Smooth muscle cell (in vitro differentiated cells): ENCODE measurements around the gene LRRC8A. TPM values are rescaled to one million over a fixed set of nuclear protein-coding genes. Genes with fewer than 3 reads are reported as not detected.
"Not testable (repeated sequence)": the region's sequence is repeated elsewhere in the genome, so short reads cannot be mapped to it uniquely, and the experiment has no call there.

Experiments used
- DNase-seq: peaks from one replicate; lab custom pipeline; 2025; ENCODE audit not compliant: unreplicated experiment; lab: John Stamatoyannopoulos, UW
- H2AFZ ChIP-seq: fragments of 200-600 bp; sonication (generic); 2 replicates; pipeline ENCODE4 v1.6.0; 2016; ENCODE audit warnings: antibody characterized with exemption, low read depth, mild to moderate bottlenecking
- H3F3A ChIP-seq: fragments of 200-600 bp; sonication (generic); 2 replicates; pipeline ENCODE4 v1.6.0; 2017; ENCODE audit warnings: antibody characterized with exemption, low read depth
- H3K27ac ChIP-seq: fragments of 200-600 bp; sonication (generic); 2 replicates; pipeline ENCODE4 v1.5.1; 2016; ENCODE audit warnings: low read depth, mild to moderate bottlenecking
- H3K27me3 ChIP-seq: fragments of 200-600 bp; sonication (generic); 2 replicates; pipeline ENCODE4 v1.6.1; 2016; ENCODE audit warnings: low read depth, mild to moderate bottlenecking
- H3K36me3 ChIP-seq: fragments of 200-600 bp; sonication (generic); 2 replicates; pipeline ENCODE4 v1.5.1; 2016; ENCODE audit warnings: low read depth
- H3K4me1 ChIP-seq: fragments of 200-600 bp; sonication (generic); 2 replicates; pipeline ENCODE4 v1.5.1; 2016; ENCODE audit warnings: low read depth
- H3K4me2 ChIP-seq: fragments of 200-600 bp; sonication (generic); 2 replicates; pipeline ENCODE4 v1.6.0; 2016; ENCODE audit warnings: mild to moderate bottlenecking
- H3K4me3 ChIP-seq: fragments of 200-600 bp; sonication (generic); 2 replicates; pipeline ENCODE4 v1.5.1; 2016; ENCODE audit warnings: mild to moderate bottlenecking
- H3K79me2 ChIP-seq: fragments of 200-600 bp; sonication (generic); 2 replicates; pipeline ENCODE4 v1.6.0; 2016; ENCODE audit warnings: low read depth, mild to moderate bottlenecking
- H3K9ac ChIP-seq: fragments of 200-600 bp; sonication (generic); 2 replicates; pipeline ENCODE4 v1.6.0; 2016; ENCODE audit warnings: low read depth
- H3K9me3 ChIP-seq: fragments of 200-600 bp; sonication (generic); replicated peaks from 2 replicates; pipeline ENCODE4 v1.5.1; 2016; ENCODE audit warnings: low read depth
- H4K20me1 ChIP-seq: fragments of 200-600 bp; sonication (generic); 2 replicates; pipeline ENCODE4 v1.6.0; 2016; ENCODE audit warnings: low read depth
- WGBS: methylation state at CpG from one replicate; pipeline ENCODE4 v1.1.7; 2016; ENCODE audit warnings: low lambda C conversion rate; 5-methylcytosine and 5-hydroxymethylcytosine counted together
- polyA plus RNA-seq: library from polyadenylated mRNA; unstranded; fragments of >200 nt; fragmentation: Nextera tagmentation; extraction: Ambion mirVana; gene quantifications from 2 replicates; pipeline ENCODE4 v1.2.1, GENCODE V29; 2016
- total RNA-seq: library from RNA; depleted of rRNA; stranded (reverse); fragments of >200 nt; gene quantifications from 2 replicates; pipeline ENCODE4 v1.2.3, GENCODE V29; 2014
- TF ChIP-seq, protein P1 (sequence below): fragments of 200-600 bp; sonication (generic); IDR thresholded peaks from 2 replicates; pipeline ENCODE4 v1.5.1; 2017; ENCODE audit warnings: borderline replicate concordance, mild to moderate bottlenecking, antibody characterized with exemption; ENCODE audit not compliant: insufficient read depth, poor library complexity, severe bottlenecking

LRRC8A gene
- total and polyA plus RNA-seq, 2 experiments from 2014 or later, result 50.1 to 58.3 TPM

- WGBS, result 94% methylated on average over 12 of the region's 12 CpGs
- Histone ChIP-seq H3K9ac (no peak overlapping the region), H3K27ac (no peak overlapping the region), H3K36me3 (no peaks in the 10 kb centered on the region), H3K79me2 (no peaks in the 10 kb centered on the region), H3F3A (no peaks in the 10 kb centered on the region), H3K4me3 (no peak overlapping the region), H4K20me1 (no peaks in the 10 kb centered on the region), H3K9me3 (no peaks in the 10 kb centered on the region), H3K4me1 (no peaks in the 10 kb centered on the region), H3K4me2 (no peak overlapping the region), H2AFZ (no peak overlapping the region), H3K27me3 (no peaks in the 10 kb centered on the region)
- DNase-seq, result no peak
- TF ChIP-seq, protein P1, sequence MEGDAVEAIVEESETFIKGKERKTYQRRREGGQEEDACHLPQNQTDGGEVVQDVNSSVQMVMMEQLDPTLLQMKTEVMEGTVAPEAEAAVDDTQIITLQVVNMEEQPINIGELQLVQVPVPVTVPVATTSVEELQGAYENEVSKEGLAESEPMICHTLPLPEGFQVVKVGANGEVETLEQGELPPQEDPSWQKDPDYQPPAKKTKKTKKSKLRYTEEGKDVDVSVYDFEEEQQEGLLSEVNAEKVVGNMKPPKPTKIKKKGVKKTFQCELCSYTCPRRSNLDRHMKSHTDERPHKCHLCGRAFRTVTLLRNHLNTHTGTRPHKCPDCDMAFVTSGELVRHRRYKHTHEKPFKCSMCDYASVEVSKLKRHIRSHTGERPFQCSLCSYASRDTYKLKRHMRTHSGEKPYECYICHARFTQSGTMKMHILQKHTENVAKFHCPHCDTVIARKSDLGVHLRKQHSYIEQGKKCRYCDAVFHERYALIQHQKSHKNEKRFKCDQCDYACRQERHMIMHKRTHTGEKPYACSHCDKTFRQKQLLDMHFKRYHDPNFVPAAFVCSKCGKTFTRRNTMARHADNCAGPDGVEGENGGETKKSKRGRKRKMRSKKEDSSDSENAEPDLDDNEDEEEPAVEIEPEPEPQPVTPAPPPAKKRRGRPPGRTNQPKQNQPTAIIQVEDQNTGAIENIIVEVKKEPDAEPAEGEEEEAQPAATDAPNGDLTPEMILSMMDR, result no peak
Observed at GRCh38 chr9:128841694-128842492, 40.0 kb upstream of the LRRC8A start.

DNA sequence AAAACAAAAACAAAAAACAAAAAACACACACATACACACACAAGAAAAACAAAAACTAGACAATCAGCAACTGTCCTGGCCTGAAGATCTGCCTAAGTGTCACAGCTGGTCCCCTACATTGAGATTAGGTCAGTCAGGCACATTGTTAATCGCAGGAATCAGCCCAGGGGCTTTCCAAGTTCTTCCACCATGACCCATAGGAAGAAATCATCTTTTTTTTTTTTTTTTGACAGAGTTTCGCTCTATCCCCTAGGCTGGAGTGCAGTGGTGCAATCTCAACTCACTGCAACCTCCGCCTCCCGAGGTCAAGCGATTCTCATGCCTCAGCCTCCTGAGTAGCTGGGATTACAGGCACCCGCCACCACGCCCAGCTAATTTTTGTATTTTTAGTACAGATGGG is 38.8 kb upstream of the LRRC8A start:
- not testable (repeated sequence) for H2AFZ ChIP-seq, H3K27me3 ChIP-seq, H4K20me1 ChIP-seq, H3K4me2 ChIP-seq, H3K9me3 ChIP-seq, H3F3A ChIP-seq, H3K4me1 ChIP-seq, H3K4me3 ChIP-seq, H3K27ac ChIP-seq, H3K36me3 ChIP-seq, DNase-seq, H3K79me2 ChIP-seq, H3K9ac ChIP-seq
- WGBS, result 95% methylated on average over 7 of the region's 7 CpGs

- no peaks in the 10 kb centered on the region for H3K4me1 ChIP-seq
- no peak overlapping the region for H3K9ac ChIP-seq
- no peaks in the 10 kb centered on the region for H4K20me1 ChIP-seq
- H3K36me3 ChIP-seq, result no peaks in the 10 kb centered on the region
- H3K9me3 ChIP-seq, result no peaks in the 10 kb centered on the region
- H3F3A ChIP-seq, result no peaks in the 10 kb centered on the region
- TF ChIP-seq, protein P1, result no peak
- H3K27me3 ChIP-seq, result no peaks in the 10 kb centered on the region
- H2AFZ ChIP-seq, result no peak overlapping the region
- no peaks in the 10 kb centered on the region for H3K79me2 ChIP-seq
- H3K4me2 ChIP-seq, result no peak overlapping the region
- 69% methylated on average over 13 of the region's 13 CpGs for WGBS
- H3K27ac ChIP-seq, result no peak overlapping the region
- H3K4me3 ChIP-seq, result no peak overlapping the region
- no peak for DNase-seq
Observed at GRCh38 chr9:128845186-128845931, 36.6 kb upstream of the LRRC8A start.

DNA sequence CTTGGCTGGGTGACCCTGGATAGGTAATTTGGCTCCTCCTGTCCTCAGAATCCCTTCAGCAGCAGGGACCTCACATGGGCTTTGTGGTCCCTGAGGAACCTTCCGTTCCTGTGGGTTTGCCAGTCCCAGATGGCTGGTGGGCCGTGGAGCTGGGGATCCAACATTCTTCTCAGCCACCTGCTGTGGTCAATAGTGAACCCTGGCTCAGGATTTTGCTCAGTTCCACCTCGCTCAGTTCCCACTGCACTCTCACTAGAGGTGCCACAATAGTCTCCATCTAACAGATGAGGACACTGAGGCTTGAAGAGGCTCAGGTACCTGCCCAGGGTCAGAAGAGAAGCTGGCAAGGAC is 35.3 kb upstream of the LRRC8A start:
- 95% methylated on average over 3 of the region's 3 CpGs for WGBS

More for the DNA sequence above, 35.3 kb upstream of the LRRC8A start:
- Histone ChIP-seq H3K9ac (no peak overlapping the region), H3K27ac (no peak overlapping the region), H3K4me2 (no peak overlapping the region), H3K27me3 (no peaks in the 10 kb centered on the region), H2AFZ (no peak overlapping the region), H3K4me1 (no peaks in the 10 kb centered on the region), H3K9me3 (no peaks in the 10 kb centered on the region), H3F3A (no peaks in the 10 kb centered on the region), H4K20me1 (no peaks in the 10 kb centered on the region), H3K36me3 (no peaks in the 10 kb centered on the region), H3K79me2 (no peaks in the 10 kb centered on the region), H3K4me3 (no peak overlapping the region)
- DNase-seq, result no peak
- TF ChIP-seq, protein P1, result no peak
